Osteoblast (primary cell): ENCODE results near the gene GRIA4. TPM values are rescaled to one million over a fixed set of nuclear protein-coding genes. Genes with fewer than 3 reads are reported as not detected.

Experiments
- DNase-seq: peaks from one replicate; pipeline ENCODE4 v3.0.0; 2011; ENCODE audit warnings: low spot score, mixed read lengths; ENCODE audit not compliant: insufficient read length; ENCODE audit errors: missing footprints
- H2AFZ ChIP-seq: 2 replicates; pipeline ENCODE4 v1.6.0; 2011; ENCODE audit warnings: mild to moderate bottlenecking, low read length
- H3K27ac ChIP-seq: 2 replicates; pipeline ENCODE4 v1.5.1; 2011; ENCODE audit warnings: mild to moderate bottlenecking, low read depth, low read length, moderate library complexity
- H3K27me3 ChIP-seq: 2 replicates; pipeline ENCODE4 v1.6.0; 2012; ENCODE audit warnings: mild to moderate bottlenecking, control low read depth, inconsistent platforms, low read length, moderate library complexity; ENCODE audit not compliant: insufficient read depth
- H3K36me3 ChIP-seq: 2 replicates; pipeline ENCODE4 v1.5.1; 2011; ENCODE audit warnings: mild to moderate bottlenecking, low read length, control low read depth, moderate library complexity; ENCODE audit not compliant: insufficient read depth
- H3K4me1 ChIP-seq: 2 replicates; pipeline ENCODE4 v1.5.1; 2011; ENCODE audit warnings: mild to moderate bottlenecking, low read length, control low read depth, moderate library complexity; ENCODE audit not compliant: insufficient read depth
- H3K4me2 ChIP-seq: 2 replicates; pipeline ENCODE4 v1.6.0; 2011; ENCODE audit warnings: mild to moderate bottlenecking, low read length; ENCODE audit not compliant: insufficient read depth
- H3K4me3 ChIP-seq: fragments of 200-600 bp; sonication (generic); 3 replicates; pipeline ENCODE4 v1.5.1; 2012; ENCODE audit warnings: mild to moderate bottlenecking, low read length, inconsistent platforms; ENCODE audit not compliant: insufficient read depth
- H3K79me2 ChIP-seq: 2 replicates; pipeline ENCODE4 v1.6.0; 2012; ENCODE audit warnings: mild to moderate bottlenecking, low read length, control low read depth, inconsistent platforms; ENCODE audit not compliant: insufficient read depth
- H3K9me3 ChIP-seq: 2 replicates; pipeline ENCODE4 v1.5.1; 2011; ENCODE audit warnings: low read depth, low read length, control low read depth
- H4K20me1 ChIP-seq: 2 replicates; pipeline ENCODE4 v1.6.0; 2012; ENCODE audit warnings: mild to moderate bottlenecking, low read length, control low read depth; ENCODE audit not compliant: insufficient read depth
- CTCF ChIP-seq: IDR thresholded peaks from 2 replicates; pipeline ENCODE4 v1.5.1; 2011; ENCODE audit warnings: mild to moderate bottlenecking, low read depth, low read length, moderate library complexity; ENCODE audit errors: extremely low read depth
- total RNA-seq: library from RNA; depleted of rRNA; stranded (reverse); fragments of >200 nt; gene quantifications from 2 replicates; pipeline ENCODE4 v1.2.3, GENCODE V29; 2012

Gene GRIA4
- total RNA-seq, 1 donor: not detected

- no peaks in the 10 kb centered on the region for H3K36me3 ChIP-seq
- H3K27ac ChIP-seq: no peak overlapping the region
- no peak for DNase-seq
- no peak overlapping the region for H3K4me2 ChIP-seq
- no peaks in the 10 kb centered on the region for H3K9me3 ChIP-seq
- no peak overlapping the region for H3K4me3 ChIP-seq
- no peaks in the 10 kb centered on the region for H3K79me2 ChIP-seq
- no peaks in the 10 kb centered on the region for H3K27me3 ChIP-seq
- no peaks in the 10 kb centered on the region for H3K4me1 ChIP-seq
- H2AFZ ChIP-seq: no peak overlapping the region
- no peak for TF ChIP-seq CTCF
- no peaks in the 10 kb centered on the region for H4K20me1 ChIP-seq
Measured at GRCh38 chr11:105915021-105915420, 305.1 kb downstream of the GRIA4 start.

GRCh38 chr11:105918039-105918438, 308.2 kb downstream of the GRIA4 start:
- H2AFZ ChIP-seq: no peak overlapping the region
- no peaks in the 10 kb centered on the region for H3K79me2 ChIP-seq
- no peaks in the 10 kb centered on the region for H3K4me1 ChIP-seq
- H3K27ac ChIP-seq: no peak overlapping the region
- no peaks in the 10 kb centered on the region for H3K27me3 ChIP-seq
- no peaks in the 10 kb centered on the region for H3K9me3 ChIP-seq
- no peak overlapping the region for H3K4me3 ChIP-seq
- TF ChIP-seq CTCF: no peak
- no peaks in the 10 kb centered on the region for H3K36me3 ChIP-seq
- H3K4me2 ChIP-seq: no peak overlapping the region
- H4K20me1 ChIP-seq: no peaks in the 10 kb centered on the region
- DNase-seq: no peak

- Histone ChIP-seq H3K4me1 (no peaks in the 10 kb centered on the region), H3K4me2 (no peak overlapping the region), H3K27me3 (no peaks in the 10 kb centered on the region), H3K9me3 (no peaks in the 10 kb centered on the region), H4K20me1 (no peaks in the 10 kb centered on the region), H2AFZ (no peak overlapping the region), H3K36me3 (no peaks in the 10 kb centered on the region), H3K27ac (no peak overlapping the region), H3K79me2 (no peaks in the 10 kb centered on the region), H3K4me3 (no peak overlapping the region)
- no peak for TF ChIP-seq CTCF
- DNase-seq: no peak
Measured at GRCh38 chr11:105918600-105918999, 308.7 kb downstream of the GRIA4 start.

- Histone ChIP-seq H3K79me2 (no peaks in the 10 kb centered on the region), H3K9me3 (no peaks in the 10 kb centered on the region), H3K27ac (no peak overlapping the region), H3K4me3 (no peak overlapping the region), H2AFZ (no peak overlapping the region), H3K27me3 (no peaks in the 10 kb centered on the region), H3K4me2 (no peak overlapping the region), H3K36me3 (no peaks in the 10 kb centered on the region), H4K20me1 (no peaks in the 10 kb centered on the region), H3K4me1 (no peaks in the 10 kb centered on the region)
- no peak for TF ChIP-seq CTCF
- DNase-seq: no peak
Measured at GRCh38 chr11:105923252-105923651, 313.4 kb downstream of the GRIA4 start.
